HEK293T (cell line): ENCODE results near the gene HDHD5.
A peak's percentile ranks its signal among the peaks of the same experiment; 100 is the strongest.

Experiments used
- CTCF ChIA-PET: fragments of 350-600 bp; formaldehyde crosslinking; extraction: SDS; loops from one replicate; lab custom pipeline; 2021; ENCODE audit warnings: antibody characterized with exemption, inconsistent platforms; lab: Yijun Ruan, JAX
- POLR2A ChIA-PET: fragments of 350-600 bp; formaldehyde crosslinking; extraction: SDS; loops from one replicate; lab custom pipeline; 2020; ENCODE audit warnings: antibody characterized with exemption, inconsistent platforms; lab: Yijun Ruan, JAX
- DNase-seq: peaks from one replicate; pipeline ENCODE4 v3.0.0; 2012; ENCODE audit warnings: mixed read lengths; ENCODE audit errors: extremely low spot score
- ARNT ChIP-seq: fragments of 450-650 bp; IDR thresholded peaks from 2 replicates; pipeline ENCODE4 v1.6.1; 2017; ENCODE audit warnings: mild to moderate bottlenecking
- CTBP1 ChIP-seq: fragments of 450-650 bp; IDR thresholded peaks from 2 replicates; pipeline ENCODE4 v1.6.1; 2016; ENCODE audit warnings: borderline replicate concordance
- ELF4 ChIP-seq: fragments of 450-650 bp; IDR thresholded peaks from 2 replicates; pipeline ENCODE4 v1.6.1; 2017; ENCODE audit warnings: antibody characterized with exemption
- FOXA1 ChIP-seq: fragments of 450-650 bp; IDR thresholded peaks from 2 replicates; pipeline ENCODE4 v1.6.1; 2016; ENCODE audit warnings: mild to moderate bottlenecking
- FOXK2 ChIP-seq: fragments of 450-650 bp; IDR thresholded peaks from 2 replicates; pipeline ENCODE4 v1.6.1; 2016; ENCODE audit warnings: mild to moderate bottlenecking
- FOXM1 ChIP-seq: fragments of 450-650 bp; IDR thresholded peaks from 2 replicates; pipeline ENCODE4 v1.6.1; 2017; ENCODE audit warnings: mild to moderate bottlenecking, borderline replicate concordance
- HDGF ChIP-seq: fragments of 450-650 bp; IDR thresholded peaks from 2 replicates; pipeline ENCODE4 v1.6.1; 2017; ENCODE audit warnings: antibody characterized with exemption, borderline replicate concordance
- L3MBTL2 ChIP-seq: fragments of 450-650 bp; conservative IDR thresholded peaks from 2 replicates; pipeline ENCODE4 v1.6.1; 2016; ENCODE audit warnings: mild to moderate bottlenecking
- LEF1 ChIP-seq: fragments of 450-650 bp; IDR thresholded peaks from 2 replicates; pipeline ENCODE4 v1.6.1; 2017; ENCODE audit warnings: mild to moderate bottlenecking, borderline replicate concordance
- NFRKB ChIP-seq: fragments of 450-650 bp; IDR thresholded peaks from 2 replicates; pipeline ENCODE4 v1.6.1; 2016; ENCODE audit warnings: mild to moderate bottlenecking, moderate library complexity
- SP1 ChIP-seq: fragments of 450-650 bp; IDR thresholded peaks from 2 replicates; pipeline ENCODE4 v1.6.1; 2017
- SUZ12 ChIP-seq: fragments of 450-650 bp; IDR thresholded peaks from 2 replicates; pipeline ENCODE4 v1.6.1; 2016; ENCODE audit warnings: mild to moderate bottlenecking
- TARDBP ChIP-seq: fragments of 450-650 bp; IDR thresholded peaks from 2 replicates; pipeline ENCODE4 v1.6.1; 2016
- ZNF384 ChIP-seq: fragments of 450-650 bp; IDR thresholded peaks from 2 replicates; pipeline ENCODE4 v1.6.1; 2016
- TF ChIP-seq, protein P1 (sequence below): fragments of 450-650 bp; IDR thresholded peaks from 2 replicates; pipeline ENCODE4 v1.6.1; 2016

The HDHD5 gene

GRCh38 chr22:17095538-17095937, 63.5 kb downstream of the HDHD5 start:
- peak; percentile 65 for DNase-seq
- TF ChIP-seq, protein P1, sequence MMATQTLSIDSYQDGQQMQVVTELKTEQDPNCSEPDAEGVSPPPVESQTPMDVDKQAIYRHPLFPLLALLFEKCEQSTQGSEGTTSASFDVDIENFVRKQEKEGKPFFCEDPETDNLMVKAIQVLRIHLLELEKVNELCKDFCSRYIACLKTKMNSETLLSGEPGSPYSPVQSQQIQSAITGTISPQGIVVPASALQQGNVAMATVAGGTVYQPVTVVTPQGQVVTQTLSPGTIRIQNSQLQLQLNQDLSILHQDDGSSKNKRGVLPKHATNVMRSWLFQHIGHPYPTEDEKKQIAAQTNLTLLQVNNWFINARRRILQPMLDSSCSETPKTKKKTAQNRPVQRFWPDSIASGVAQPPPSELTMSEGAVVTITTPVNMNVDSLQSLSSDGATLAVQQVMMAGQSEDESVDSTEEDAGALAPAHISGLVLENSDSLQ = peak; percentile 64
- TF ChIP-seq SUZ12 = no peak
- POLR2A ChIA-PET = interaction anchor here (2.4 kb wide), 1 partner anchor 77 kb away, joined by 12 read pairs; no protein-coding TSS in a partner anchor
- CTCF ChIA-PET = interaction anchor here (0.6 to 1.6 kb wide), 15 partner anchors 9 to 1899 kb away, joined by 3 to 11 read pairs (median 3); no protein-coding TSS in a partner anchor

DNA sequence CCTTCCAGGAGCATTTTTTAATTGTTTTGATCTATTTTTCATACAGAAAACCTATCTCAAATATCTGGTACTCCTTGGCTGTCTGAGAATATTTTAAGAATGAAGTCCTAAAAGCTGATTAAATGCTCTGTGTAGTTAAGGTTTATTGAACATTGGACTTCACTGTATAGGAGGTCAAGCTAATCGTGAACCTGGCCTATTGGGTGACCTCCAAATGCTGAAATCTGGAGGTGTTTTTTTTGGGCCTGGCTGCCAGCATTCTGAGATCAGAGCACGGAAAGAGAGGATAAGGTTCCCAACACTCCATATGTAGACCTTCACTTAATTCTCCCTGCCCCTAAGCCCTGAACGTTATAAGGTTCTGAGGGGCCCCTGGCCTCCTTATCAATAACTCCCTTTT, 66.0 kb downstream of the HDHD5 start:
- CTCF ChIA-PET = interaction anchor here (0.7 kb wide), 1 partner anchor 479 kb away, joined by 3 read pairs; no protein-coding TSS in a partner anchor
- no peak for DNase-seq
- TF ChIP-seq FOXA1 (no peak), FOXK2 (no peak), FOXM1 (no peak), SP1 (no peak), ELF4 (no peak), ZNF384 (no peak), ARNT (no peak), SUZ12 (no peak), CTBP1 (no peak), TARDBP (no peak)
- TF ChIP-seq, protein P1 = no peak
- POLR2A ChIA-PET = no interaction called here

DNA sequence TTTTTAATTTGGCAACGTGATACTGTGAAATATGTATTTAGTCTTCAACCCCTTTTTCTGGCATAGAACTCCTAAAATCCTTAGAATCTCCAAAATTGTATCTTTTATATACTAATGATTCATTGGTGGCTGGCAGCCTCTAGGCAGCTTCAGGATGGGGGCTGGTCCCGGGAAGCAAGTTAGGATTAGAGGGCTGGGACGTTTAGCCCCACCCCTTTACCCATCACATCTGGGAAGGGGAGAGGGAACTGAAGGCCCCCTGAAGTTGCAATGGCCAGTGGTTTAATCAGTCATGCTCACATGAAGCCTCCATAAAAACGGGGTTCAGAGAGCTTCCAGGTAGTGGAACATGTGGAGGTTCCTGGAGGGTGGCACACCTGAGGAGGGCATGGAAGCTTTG, 67.2 kb downstream of the HDHD5 start:
- TF ChIP-seq, protein P1 = no peak
- POLR2A ChIA-PET = no interaction called here
- CTCF ChIA-PET = interaction anchor here (0.5 kb wide), 1 partner anchor 38 kb away, joined by 3 read pairs; no protein-coding TSS in a partner anchor
- no peak for DNase-seq

DNA sequence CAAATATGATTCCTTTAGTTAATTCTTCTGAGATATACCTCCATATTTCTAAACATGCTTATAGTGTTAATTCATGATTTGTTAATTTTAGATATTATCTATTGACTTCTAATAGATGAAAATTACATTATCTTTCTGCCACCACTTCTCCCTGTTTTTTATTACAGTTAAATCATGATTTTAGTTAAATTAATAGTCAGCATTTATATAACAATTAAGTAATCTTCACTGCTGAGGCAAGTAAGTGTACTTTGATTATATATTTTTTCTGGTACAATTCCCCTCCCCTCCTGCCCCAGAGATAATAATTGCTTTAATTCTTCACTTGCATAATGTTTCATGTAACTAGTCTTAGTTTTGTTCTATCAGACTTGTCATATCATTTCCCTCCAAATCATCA, 68.5 kb downstream of the HDHD5 start:
- TF ChIP-seq HDGF (no peak), FOXK2 (no peak), L3MBTL2 (no peak), TARDBP (no peak), LEF1 (no peak), ZNF384 (no peak), FOXM1 (no peak), ELF4 (no peak), SP1 (no peak), CTBP1 (no peak), ARNT (no peak), NFRKB (no peak)
- TF ChIP-seq, protein P1 = no peak
- DNase-seq = no peak
- ChIA-PET CTCF (no interaction called here), POLR2A (no interaction called here)
